ENCODE data around the gene RAB24. TPM values are rescaled to one million over a fixed set of nuclear protein-coding genes. Genes with fewer than 3 reads are reported as not detected.
A peak's percentile ranks its signal among the peaks of the same experiment; 100 is the strongest.

Gene RAB24
- total RNA-seq, 3 donors from 2014 or later (not counting 1 experiment from before 2014, with no cell fraction given): 42.5 to 55.4 (median 49.5) TPM

- ATAC-seq (no peak), DNase-seq (no peak)
- Histone ChIP-seq H3K27ac (ENCODE audit: low read length) (no peak overlapping the region), H3K36me3 (ENCODE audit: control insufficient read depth, insufficient read depth, low read length) (peaks cover 77% of the 10 kb centered on the region), H3K4me3 (ENCODE audit: low read length) (no peak overlapping the region), H3K27me3 (ENCODE audit: control insufficient read depth, insufficient read depth, low read length) (no peaks in the 10 kb centered on the region), H3K9me3 (ENCODE audit: control insufficient read depth, insufficient read depth, low read length) (no peaks in the 10 kb centered on the region), H3K4me1 (ENCODE audit: control insufficient read depth, insufficient read depth, low read length) (no peaks in the 10 kb centered on the region)
- TF ChIP-seq, protein P1, sequence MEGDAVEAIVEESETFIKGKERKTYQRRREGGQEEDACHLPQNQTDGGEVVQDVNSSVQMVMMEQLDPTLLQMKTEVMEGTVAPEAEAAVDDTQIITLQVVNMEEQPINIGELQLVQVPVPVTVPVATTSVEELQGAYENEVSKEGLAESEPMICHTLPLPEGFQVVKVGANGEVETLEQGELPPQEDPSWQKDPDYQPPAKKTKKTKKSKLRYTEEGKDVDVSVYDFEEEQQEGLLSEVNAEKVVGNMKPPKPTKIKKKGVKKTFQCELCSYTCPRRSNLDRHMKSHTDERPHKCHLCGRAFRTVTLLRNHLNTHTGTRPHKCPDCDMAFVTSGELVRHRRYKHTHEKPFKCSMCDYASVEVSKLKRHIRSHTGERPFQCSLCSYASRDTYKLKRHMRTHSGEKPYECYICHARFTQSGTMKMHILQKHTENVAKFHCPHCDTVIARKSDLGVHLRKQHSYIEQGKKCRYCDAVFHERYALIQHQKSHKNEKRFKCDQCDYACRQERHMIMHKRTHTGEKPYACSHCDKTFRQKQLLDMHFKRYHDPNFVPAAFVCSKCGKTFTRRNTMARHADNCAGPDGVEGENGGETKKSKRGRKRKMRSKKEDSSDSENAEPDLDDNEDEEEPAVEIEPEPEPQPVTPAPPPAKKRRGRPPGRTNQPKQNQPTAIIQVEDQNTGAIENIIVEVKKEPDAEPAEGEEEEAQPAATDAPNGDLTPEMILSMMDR (IDR thresholded peaks at IDR 0.05): no peak
- Mint-ChIP-seq H3K36me3 (no peaks in the 10 kb centered on the region), H3K27me3 (ENCODE audit: low read depth in 2 of 2) (no peaks in the 10 kb centered on the region), H3K9me3 (no peaks in the 10 kb centered on the region), H3K27ac (peak overlapping the region in 1 of 2 donors; percentile 38), H3K4me1 (no peaks in the 10 kb centered on the region), H3K4me3 (no peak overlapping the region)
- intact Hi-C loops (cut with micrococcal nuclease): no loop called here
- WGBS (ENCODE audit: insufficient coverage): 94% methylated on average over 3 of the region's 3 CpGs
These were observed 32.9 kb downstream of the RAB24 start for GRCh38 chr5:177270653-177271052.

DNA sequence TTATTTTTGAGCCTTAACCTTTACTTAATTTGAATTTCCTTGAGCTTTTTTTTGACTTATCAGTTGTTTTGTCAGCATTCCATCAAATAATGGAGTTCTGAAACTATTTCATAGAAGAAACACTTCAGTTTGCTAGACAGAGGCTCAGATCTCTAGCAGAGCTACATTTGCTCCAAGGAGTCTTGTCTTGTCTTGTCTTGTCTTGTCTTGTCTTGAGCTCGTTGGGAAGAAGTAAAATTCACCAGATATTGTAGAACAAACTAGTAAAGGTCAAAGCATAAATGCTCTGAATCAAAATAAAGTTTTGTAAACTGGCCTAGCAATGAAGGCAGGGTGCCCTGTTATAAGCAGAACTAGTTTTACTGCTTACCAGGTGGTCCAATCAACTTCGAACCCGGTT lies 33.5 kb downstream of the RAB24 start:
- Histone ChIP-seq H3K36me3 (ENCODE audit: control insufficient read depth, insufficient read depth, low read length) (peaks cover 81% of the 10 kb centered on the region), H3K27me3 (ENCODE audit: control insufficient read depth, insufficient read depth, low read length) (no peaks in the 10 kb centered on the region), H3K4me1 (ENCODE audit: control insufficient read depth, insufficient read depth, low read length) (no peaks in the 10 kb centered on the region), H3K27ac (ENCODE audit: low read length) (no peak overlapping the region), H3K4me3 (ENCODE audit: low read length) (no peak overlapping the region), H3K9me3 (ENCODE audit: control insufficient read depth, insufficient read depth, low read length) (no peaks in the 10 kb centered on the region)
- Mint-ChIP-seq H3K36me3 (no peaks in the 10 kb centered on the region), H3K4me1 (no peaks in the 10 kb centered on the region), H3K4me3 (no peak overlapping the region), H3K27me3 (ENCODE audit: low read depth in 2 of 2) (no peaks in the 10 kb centered on the region), H3K27ac (peak overlapping the region in 1 of 2 donors; percentile 38), H3K9me3 (no peaks in the 10 kb centered on the region)
- DNase-seq: no peak
- ATAC-seq: no peak
- 100% methylated on average over 3 of the region's 3 CpGs for WGBS (ENCODE audit: insufficient coverage)
- TF ChIP-seq, protein P1 (IDR thresholded peaks at IDR 0.05): no peak
- intact Hi-C loops (cut with micrococcal nuclease): no loop called here

DNA sequence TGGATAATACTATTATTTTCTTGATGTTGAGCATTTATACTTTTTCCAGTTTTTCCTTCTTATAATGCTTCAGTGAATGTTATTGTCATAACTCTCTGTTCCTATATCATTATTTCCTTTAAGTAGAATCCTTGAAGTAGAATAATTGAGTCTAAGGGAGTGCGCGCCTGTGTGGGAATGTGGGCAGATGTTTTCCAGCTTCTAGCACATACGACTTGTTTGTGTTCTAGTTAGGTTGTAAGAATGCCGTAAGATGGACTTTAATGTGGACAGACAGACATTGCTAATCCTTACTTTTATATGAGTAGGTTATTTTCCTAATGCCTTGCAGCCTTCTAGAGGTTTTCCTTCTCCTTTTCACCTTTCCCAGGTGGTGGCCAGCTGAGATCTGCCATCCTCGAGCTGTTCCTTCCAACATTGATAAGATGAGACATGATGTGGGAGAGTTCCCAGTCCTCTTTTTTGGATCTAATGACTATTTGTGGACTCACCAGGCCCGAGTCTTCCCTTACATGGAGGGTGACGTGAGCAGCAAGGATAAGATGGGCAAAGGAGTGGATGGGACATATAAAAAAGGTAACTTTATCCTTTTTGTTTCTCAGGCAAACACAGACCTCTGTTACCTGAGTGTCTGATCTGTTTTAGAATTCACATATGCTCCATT lies 34.2 kb downstream of the RAB24 start:
- no peak overlapping the region for H3K27ac Mint-ChIP-seq
- no peaks in the 10 kb centered on the region for H3K9me3 ChIP-seq (ENCODE audit: control insufficient read depth, insufficient read depth, low read length)
- intact Hi-C loops (cut with micrococcal nuclease): no loop called here
- WGBS (ENCODE audit: insufficient coverage): 98% methylated on average over 6 of the region's 7 CpGs
- H3K4me1 Mint-ChIP-seq: no peaks in the 10 kb centered on the region
- H3K9me3 Mint-ChIP-seq: no peaks in the 10 kb centered on the region
- ATAC-seq: no peak
- no peaks in the 10 kb centered on the region for H3K27me3 Mint-ChIP-seq (ENCODE audit: low read depth in 2 of 2)
- no peak overlapping the region for H3K27ac ChIP-seq (ENCODE audit: low read length)
- H3K4me1 ChIP-seq (ENCODE audit: control insufficient read depth, insufficient read depth, low read length): no peaks in the 10 kb centered on the region
- TF ChIP-seq, protein P1 (IDR thresholded peaks at IDR 0.05): no peak
- no peaks in the 10 kb centered on the region for H3K27me3 ChIP-seq (ENCODE audit: control insufficient read depth, insufficient read depth, low read length)
- H3K36me3 Mint-ChIP-seq: no peaks in the 10 kb centered on the region
- H3K4me3 ChIP-seq (ENCODE audit: low read length): no peak overlapping the region
- no peak for DNase-seq
- no peak overlapping the region for H3K4me3 Mint-ChIP-seq
- H3K36me3 ChIP-seq (ENCODE audit: control insufficient read depth, insufficient read depth, low read length): peaks cover 79% of the 10 kb centered on the region

GRCh38 chr5:177265395-177265794 lies 38.1 kb downstream of the RAB24 start:
- TF ChIP-seq, protein P1 (IDR thresholded peaks at IDR 0.05): no peak
- H3K9me3 Mint-ChIP-seq: no peaks in the 10 kb centered on the region
- DNase-seq: no peak
- intact Hi-C loops (cut with micrococcal nuclease): no loop called here
- no peak overlapping the region for H3K27ac ChIP-seq (ENCODE audit: low read length)
- peaks cover 79% of the 10 kb centered on the region for H3K36me3 ChIP-seq (ENCODE audit: control insufficient read depth, insufficient read depth, low read length)
- H3K27me3 Mint-ChIP-seq (ENCODE audit: low read depth in 2 of 2): no peaks in the 10 kb centered on the region
- no peak overlapping the region for H3K27ac Mint-ChIP-seq
- H3K4me1 ChIP-seq (ENCODE audit: control insufficient read depth, insufficient read depth, low read length): no peaks in the 10 kb centered on the region
- H3K27me3 ChIP-seq (ENCODE audit: control insufficient read depth, insufficient read depth, low read length): no peaks in the 10 kb centered on the region
- no peaks in the 10 kb centered on the region for H3K9me3 ChIP-seq (ENCODE audit: control insufficient read depth, insufficient read depth, low read length)
- peak in 1 of 3 donors; percentile 14 for ATAC-seq
- peaks cover 7% of the 10 kb centered on the region for H3K36me3 Mint-ChIP-seq
- H3K4me1 Mint-ChIP-seq: no peaks in the 10 kb centered on the region
- 97% methylated on average over 16 of the region's 16 CpGs for WGBS (ENCODE audit: insufficient coverage)
- H3K4me3 ChIP-seq (ENCODE audit: low read length): no peak overlapping the region
- H3K4me3 Mint-ChIP-seq: no peak overlapping the region

All from natural killer cell (primary cell).